Gastrocnemius medialis (tissue), 4 donors: ENCODE results near the gene PPIA.

Source experiments
- POLR2A ChIP-seq, 2 donors: fragments of 450-650 bp; IDR thresholded peaks; one replicate each; pipeline ENCODE4 v1.6.1; 2017; ENCODE audit warnings: antibody characterized with exemption in 2 of 2, mild to moderate bottlenecking in 2 of 2, moderate library complexity in 2 of 2
- TF ChIP-seq, protein P1 (sequence below), 5 experiments: fragments of 450-650 bp in 3 of 5; fragments of 200-600 bp in 2 of 5; sonication (generic) in 2 of 5; IDR thresholded peaks in 4 of 5; conservative IDR thresholded peaks in 1 of 5; 1 replicate in 4 of 5; 2 replicates in 1 of 5; pipeline ENCODE4 v1.5.1; 2016 to 2019; ENCODE audit warnings: antibody characterized with exemption in 5 of 5, mild to moderate bottlenecking in 3 of 5, moderate library complexity in 3 of 5

DNA sequence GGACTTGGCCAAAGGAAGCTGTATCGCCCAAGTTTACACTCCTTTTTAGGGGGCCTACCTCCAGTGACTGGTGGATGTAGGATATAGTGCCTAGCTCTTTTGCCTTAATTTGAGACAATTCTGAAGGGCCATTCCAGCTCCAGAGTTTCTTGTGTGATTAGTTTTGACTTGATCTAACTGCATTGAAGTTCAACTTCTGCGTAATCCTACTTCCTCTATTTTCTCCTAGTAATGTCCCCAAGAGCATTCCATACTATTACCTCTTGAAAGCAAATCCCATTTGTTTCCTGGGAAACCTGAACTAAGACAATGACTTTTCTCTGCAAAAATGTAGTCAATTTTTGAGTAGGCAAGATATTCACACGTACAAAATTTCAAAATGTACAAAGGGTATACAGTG lies 56.1 kb downstream of the PPIA start:
- TF ChIP-seq, protein P1, sequence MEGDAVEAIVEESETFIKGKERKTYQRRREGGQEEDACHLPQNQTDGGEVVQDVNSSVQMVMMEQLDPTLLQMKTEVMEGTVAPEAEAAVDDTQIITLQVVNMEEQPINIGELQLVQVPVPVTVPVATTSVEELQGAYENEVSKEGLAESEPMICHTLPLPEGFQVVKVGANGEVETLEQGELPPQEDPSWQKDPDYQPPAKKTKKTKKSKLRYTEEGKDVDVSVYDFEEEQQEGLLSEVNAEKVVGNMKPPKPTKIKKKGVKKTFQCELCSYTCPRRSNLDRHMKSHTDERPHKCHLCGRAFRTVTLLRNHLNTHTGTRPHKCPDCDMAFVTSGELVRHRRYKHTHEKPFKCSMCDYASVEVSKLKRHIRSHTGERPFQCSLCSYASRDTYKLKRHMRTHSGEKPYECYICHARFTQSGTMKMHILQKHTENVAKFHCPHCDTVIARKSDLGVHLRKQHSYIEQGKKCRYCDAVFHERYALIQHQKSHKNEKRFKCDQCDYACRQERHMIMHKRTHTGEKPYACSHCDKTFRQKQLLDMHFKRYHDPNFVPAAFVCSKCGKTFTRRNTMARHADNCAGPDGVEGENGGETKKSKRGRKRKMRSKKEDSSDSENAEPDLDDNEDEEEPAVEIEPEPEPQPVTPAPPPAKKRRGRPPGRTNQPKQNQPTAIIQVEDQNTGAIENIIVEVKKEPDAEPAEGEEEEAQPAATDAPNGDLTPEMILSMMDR (IDR thresholded peaks at IDR 0.05 in 4 of 5, conservative IDR thresholded peaks at IDR 0.05 in 1 of 5): no peak
- no peak for TF ChIP-seq POLR2A (IDR thresholded peaks at IDR 0.05)
